ENCODE results near the gene KLK14. TPM values are rescaled to one million over a fixed set of nuclear protein-coding genes. Genes with fewer than 3 reads are reported as not detected.

KLK14 gene
- total RNA-seq, 2 donors from 2014 or later: not detected

GRCh38 chr19:51097166-51097738, 14.6 kb upstream of the KLK14 start:
- Histone ChIP-seq H3K36me3 (no peaks in the 10 kb centered on the region), H3K27ac (no peak overlapping the region), H3K27me3 (replicated peaks; ENCODE audit: insufficient read depth) (no peaks in the 10 kb centered on the region), H3K4me1 (ENCODE audit: control insufficient read depth in 1 of 2, low read depth in 2 of 2) (no peaks in the 10 kb centered on the region), H3K9me3 (no peaks in the 10 kb centered on the region), H3K4me3 (no peak overlapping the region)
- peak; percentile 65 for TF ChIP-seq CTCF (IDR thresholded peaks at IDR 0.05)
- DNase-seq (ENCODE audit: low spot score) (no peak), ATAC-seq (ENCODE audit: insufficient number of reproducible peaks, low FRiP score, low read depth) (no peak)

GRCh38 chr19:51096473-51097165, 13.9 kb upstream of the KLK14 start:
- no peak overlapping the region for H3K4me3 ChIP-seq
- H3K27ac ChIP-seq: no peak overlapping the region
- no peak for TF ChIP-seq CTCF (IDR thresholded peaks at IDR 0.05)
- no peaks in the 10 kb centered on the region for H3K4me1 ChIP-seq (ENCODE audit: control insufficient read depth in 1 of 2, low read depth in 2 of 2)
- ATAC-seq (ENCODE audit: insufficient number of reproducible peaks, low FRiP score, low read depth) (no peak), DNase-seq (ENCODE audit: low spot score) (no peak)
- H3K36me3 ChIP-seq: no peaks in the 10 kb centered on the region
- no peaks in the 10 kb centered on the region for H3K9me3 ChIP-seq
- H3K27me3 ChIP-seq (replicated peaks; ENCODE audit: insufficient read depth): no peaks in the 10 kb centered on the region

GRCh38 chr19:51094696-51095279, 12.1 kb upstream of the KLK14 start:
- Histone ChIP-seq H3K27me3 (replicated peaks; ENCODE audit: insufficient read depth) (no peaks in the 10 kb centered on the region), H3K4me1 (ENCODE audit: control insufficient read depth in 1 of 2, low read depth in 2 of 2) (no peaks in the 10 kb centered on the region), H3K27ac (no peak overlapping the region), H3K9me3 (no peaks in the 10 kb centered on the region), H3K36me3 (no peaks in the 10 kb centered on the region), H3K4me3 (no peak overlapping the region)
- ATAC-seq (ENCODE audit: insufficient number of reproducible peaks, low FRiP score, low read depth): no peak
- no peak for DNase-seq (ENCODE audit: low spot score)
- TF ChIP-seq CTCF (IDR thresholded peaks at IDR 0.05): peak; percentile 31

GRCh38 chr19:51093510-51094345, 11.0 kb upstream of the KLK14 start:
- Histone ChIP-seq H3K9me3 (no peaks in the 10 kb centered on the region), H3K27ac (no peak overlapping the region)

More at GRCh38 chr19:51093510-51094345, 11.0 kb upstream of the KLK14 start:
- Histone ChIP-seq H3K4me1 (ENCODE audit: control insufficient read depth in 1 of 2, low read depth in 2 of 2) (no peaks in the 10 kb centered on the region), H3K36me3 (no peaks in the 10 kb centered on the region), H3K27me3 (replicated peaks; ENCODE audit: insufficient read depth) (no peaks in the 10 kb centered on the region), H3K4me3 (no peak overlapping the region)
- TF ChIP-seq CTCF (IDR thresholded peaks at IDR 0.05): no peak
- no peak for ATAC-seq (ENCODE audit: insufficient number of reproducible peaks, low FRiP score, low read depth)
- no peak for DNase-seq (ENCODE audit: low spot score)

Data from thoracic aorta (tissue), 2 donors.